Astrocyte (in vitro differentiated cells and primary cell): ENCODE data around the gene HOXA13. TPM values are rescaled to one million over a fixed set of nuclear protein-coding genes. Genes with fewer than 3 reads are reported as not detected.

Source experiments
- DNase-seq: peaks from one replicate; pipeline ENCODE4 v3.0.0-alpha.2; 2010; ENCODE audit warnings: low read depth
- FAIRE-seq: peaks from 2 replicates; lab custom pipeline; 2011; peaks lifted over from hg19 to GRCh38; lab: Jason Lieb, UNC
- H2AFZ ChIP-seq: 2 replicates; pipeline ENCODE4 v1.6.0; 2012; ENCODE audit warnings: low read depth, low read length, inconsistent platforms
- H3K27ac ChIP-seq: 2 replicates; pipeline ENCODE4 v1.5.1; 2011; ENCODE audit warnings: low read depth, low read length, inconsistent platforms
- H3K27me3 ChIP-seq: 2 replicates; pipeline ENCODE4 v1.6.0; 2011; ENCODE audit warnings: low read length, inconsistent platforms; ENCODE audit not compliant: insufficient read depth
- H3K36me3 ChIP-seq: 2 replicates; pipeline ENCODE4 v1.5.1; 2011; ENCODE audit warnings: low read length, inconsistent platforms; ENCODE audit not compliant: insufficient read depth
- H3K4me1 ChIP-seq: 2 replicates; pipeline ENCODE4 v1.5.1; 2011; ENCODE audit warnings: low read length, inconsistent platforms; ENCODE audit not compliant: insufficient read depth
- H3K4me2 ChIP-seq: 2 replicates; pipeline ENCODE4 v1.6.0; 2012; ENCODE audit warnings: low read length, inconsistent platforms
- H3K4me3 ChIP-seq: 2 replicates; pipeline ENCODE4 v1.5.1; 2011; ENCODE audit warnings: low read depth, mild to moderate bottlenecking, low read length, inconsistent platforms; ENCODE audit not compliant: insufficient read depth
- H3K79me2 ChIP-seq: 2 replicates; pipeline ENCODE4 v1.6.0; 2012; ENCODE audit warnings: mild to moderate bottlenecking, low read length, inconsistent platforms; ENCODE audit not compliant: insufficient read depth
- H3K9ac ChIP-seq: 2 replicates; pipeline ENCODE4 v1.6.0; 2012; ENCODE audit warnings: mild to moderate bottlenecking, low read length, inconsistent platforms
- H3K9me3 ChIP-seq: 2 replicates; pipeline ENCODE4 v1.5.1; 2012; ENCODE audit warnings: low read depth, mild to moderate bottlenecking, low read length, inconsistent platforms; ENCODE audit not compliant: insufficient read depth
- H4K20me1 ChIP-seq: 2 replicates; pipeline ENCODE4 v1.6.0; 2012; ENCODE audit warnings: low read length, inconsistent platforms; ENCODE audit not compliant: insufficient read depth
- H3K27ac Mint-ChIP-seq: one replicate; pipeline ENCODE4 v1.8.0; 2021; ENCODE audit warnings: mild to moderate bottlenecking, mixed read lengths; ENCODE audit not compliant: unreplicated experiment
- H3K27me3 Mint-ChIP-seq: one replicate; pipeline ENCODE4 v1.8.0; 2021; ENCODE audit warnings: low read depth, mixed read lengths; ENCODE audit not compliant: unreplicated experiment
- H3K36me3 Mint-ChIP-seq: one replicate; pipeline ENCODE4 v1.8.0; 2021; ENCODE audit warnings: low read depth, mixed read lengths; ENCODE audit not compliant: unreplicated experiment
- H3K4me1 Mint-ChIP-seq: one replicate; pipeline ENCODE4 v1.8.0; 2021; ENCODE audit warnings: low read depth, mixed read lengths; ENCODE audit not compliant: unreplicated experiment
- H3K4me3 Mint-ChIP-seq: one replicate; pipeline ENCODE4 v1.8.0; 2021; ENCODE audit warnings: mild to moderate bottlenecking, moderate library complexity, mixed read lengths; ENCODE audit not compliant: unreplicated experiment
- H3K9me3 Mint-ChIP-seq: one replicate; pipeline ENCODE4 v1.8.0; 2021; ENCODE audit warnings: mild to moderate bottlenecking, mixed read lengths; ENCODE audit not compliant: unreplicated experiment
- EZH2 ChIP-seq: IDR thresholded peaks from 2 replicates; pipeline ENCODE4 v1.6.1; 2012; ENCODE audit warnings: mild to moderate bottlenecking, low read length, inconsistent platforms; ENCODE audit not compliant: insufficient read depth
- total RNA-seq: library from RNA; stranded (reverse); gene quantifications from 2 replicates; pipeline ENCODE4 v1.2.1, GENCODE V29; 2021
- TF ChIP-seq, protein P1 (sequence below): IDR thresholded peaks from 2 replicates; pipeline ENCODE4 v1.5.1; 2011; ENCODE audit warnings: low read depth, mild to moderate bottlenecking, inconsistent platforms, low read length, moderate library complexity; ENCODE audit not compliant: insufficient read depth

Gene HOXA13
- total RNA-seq, 1 donor from 2014 or later, result not detected

DNA sequence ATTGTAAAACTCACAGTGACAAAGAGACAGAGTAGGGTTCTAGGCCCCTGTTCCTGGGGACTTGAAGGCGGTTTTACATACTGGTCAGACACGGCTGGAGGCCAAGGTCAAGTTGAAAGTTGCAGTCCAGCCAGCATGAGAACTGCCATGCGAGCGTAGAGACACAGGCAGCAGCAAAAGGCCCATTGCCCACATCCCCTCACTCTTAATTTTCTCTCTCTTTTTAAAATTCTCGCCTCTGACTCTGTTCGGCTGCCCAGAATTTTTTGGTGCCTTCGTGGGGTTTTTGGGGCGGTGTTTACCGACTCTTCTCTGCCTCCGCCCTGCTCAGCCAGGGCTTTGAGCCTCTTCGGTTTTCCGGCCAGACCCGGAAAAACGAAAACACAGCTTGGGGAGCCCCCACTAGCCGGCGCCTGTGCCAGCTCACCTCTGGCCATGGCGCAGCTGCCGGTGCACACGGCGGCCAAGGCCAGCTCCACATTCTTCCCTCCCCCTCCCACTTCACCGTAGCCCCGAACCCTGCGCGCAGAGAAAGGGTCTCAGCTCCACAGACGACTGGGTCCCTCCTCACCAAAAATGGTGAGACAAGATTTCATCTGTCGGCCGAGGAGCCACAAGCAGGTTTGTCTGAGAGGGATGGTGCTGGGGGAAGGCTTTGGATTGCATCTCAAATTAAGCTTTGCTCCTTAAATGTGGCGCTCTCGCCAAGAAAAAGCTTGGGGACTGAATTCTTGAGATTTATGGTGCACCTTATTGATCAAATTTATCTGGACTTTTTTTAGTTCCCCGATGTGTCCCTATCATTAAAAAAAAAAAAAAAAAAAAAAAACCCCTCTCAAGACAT lies 2.3 kb upstream of the HOXA13 start:
- Mint-ChIP-seq H3K4me3 (no peak overlapping the region), H3K4me1 (no peaks in the 10 kb centered on the region), H3K27ac (peak overlapping the region; percentile 47), H3K9me3 (peaks cover 23% of the 10 kb centered on the region), H3K36me3 (no peaks in the 10 kb centered on the region), H3K27me3 (peaks cover 89% of the 10 kb centered on the region)
- Histone ChIP-seq H2AFZ (no peak overlapping the region), H3K4me3 (no peak overlapping the region), H4K20me1 (peaks cover 37% of the 10 kb centered on the region), H3K36me3 (no peaks in the 10 kb centered on the region), H3K79me2 (no peaks in the 10 kb centered on the region), H3K9me3 (peaks cover 8% of the 10 kb centered on the region), H3K9ac (no peak overlapping the region), H3K4me2 (no peak overlapping the region), H3K27ac (no peak overlapping the region), H3K4me1 (peaks cover 10% of the 10 kb centered on the region), H3K27me3 (peaks cover 96% of the 10 kb centered on the region)
- FAIRE-seq (no peak), DNase-seq (no peak)
- TF ChIP-seq EZH2, result peak; percentile 28
- TF ChIP-seq, protein P1, sequence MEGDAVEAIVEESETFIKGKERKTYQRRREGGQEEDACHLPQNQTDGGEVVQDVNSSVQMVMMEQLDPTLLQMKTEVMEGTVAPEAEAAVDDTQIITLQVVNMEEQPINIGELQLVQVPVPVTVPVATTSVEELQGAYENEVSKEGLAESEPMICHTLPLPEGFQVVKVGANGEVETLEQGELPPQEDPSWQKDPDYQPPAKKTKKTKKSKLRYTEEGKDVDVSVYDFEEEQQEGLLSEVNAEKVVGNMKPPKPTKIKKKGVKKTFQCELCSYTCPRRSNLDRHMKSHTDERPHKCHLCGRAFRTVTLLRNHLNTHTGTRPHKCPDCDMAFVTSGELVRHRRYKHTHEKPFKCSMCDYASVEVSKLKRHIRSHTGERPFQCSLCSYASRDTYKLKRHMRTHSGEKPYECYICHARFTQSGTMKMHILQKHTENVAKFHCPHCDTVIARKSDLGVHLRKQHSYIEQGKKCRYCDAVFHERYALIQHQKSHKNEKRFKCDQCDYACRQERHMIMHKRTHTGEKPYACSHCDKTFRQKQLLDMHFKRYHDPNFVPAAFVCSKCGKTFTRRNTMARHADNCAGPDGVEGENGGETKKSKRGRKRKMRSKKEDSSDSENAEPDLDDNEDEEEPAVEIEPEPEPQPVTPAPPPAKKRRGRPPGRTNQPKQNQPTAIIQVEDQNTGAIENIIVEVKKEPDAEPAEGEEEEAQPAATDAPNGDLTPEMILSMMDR, result no peak

DNA sequence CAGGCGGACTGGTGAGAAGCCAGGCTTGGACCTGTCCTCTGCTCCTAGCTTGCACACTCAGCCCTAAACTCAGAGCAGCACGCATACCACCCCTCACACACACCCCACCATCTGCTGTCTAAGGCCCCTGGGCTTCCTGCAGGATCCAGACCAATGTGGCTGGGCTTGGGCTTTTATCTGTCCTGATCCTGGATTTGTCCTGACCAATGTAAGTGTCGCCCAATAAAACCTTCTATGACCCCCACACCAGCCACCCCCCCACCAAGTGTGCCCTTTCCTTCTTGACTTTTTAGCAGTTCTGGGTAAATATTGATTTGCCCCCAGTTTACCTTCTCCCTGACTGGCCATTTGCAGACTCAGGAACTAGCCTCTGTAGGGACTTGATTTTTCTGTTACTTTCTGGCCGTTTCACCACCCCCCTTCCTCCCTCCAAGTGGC lies 1.7 kb upstream of the HOXA13 start:
- no peak overlapping the region for H3K27ac ChIP-seq
- Mint-ChIP-seq H3K4me1 (no peaks in the 10 kb centered on the region), H3K36me3 (no peaks in the 10 kb centered on the region), H3K27ac (peak overlapping the region; percentile 47), H3K27me3 (peaks cover 90% of the 10 kb centered on the region), H3K4me3 (no peak overlapping the region), H3K9me3 (peaks cover 23% of the 10 kb centered on the region)
- H3K36me3 ChIP-seq, result no peaks in the 10 kb centered on the region
- H3K4me1 ChIP-seq, result peaks cover 10% of the 10 kb centered on the region
- no peaks in the 10 kb centered on the region for H3K79me2 ChIP-seq
- peaks cover 37% of the 10 kb centered on the region for H4K20me1 ChIP-seq
- no peak for FAIRE-seq
- DNase-seq, result no peak
- no peak overlapping the region for H3K9ac ChIP-seq
- TF ChIP-seq, protein P1, result no peak
- TF ChIP-seq EZH2, result no peak
- H3K4me3 ChIP-seq, result no peak overlapping the region
- H3K27me3 ChIP-seq, result peaks cover 95% of the 10 kb centered on the region
- H3K9me3 ChIP-seq, result peaks cover 8% of the 10 kb centered on the region
- no peak overlapping the region for H2AFZ ChIP-seq
- H3K4me2 ChIP-seq, result peak overlapping the region; percentile 19
